BE2C (cell line): ENCODE data around the gene TCHH.
"Not testable (repeated sequence)": the region's sequence is repeated elsewhere in the genome, so short reads cannot be mapped to it uniquely, and the experiment has no call there.

Source experiments
- DNase-seq: peaks from one replicate; pipeline ENCODE4 v3.0.0-alpha.2; 2020
- H3K27me3 ChIP-seq: fragments of 250-450 bp; sonication (Bioruptor Pico); 2 replicates; pipeline ENCODE4 v1.5.1; 2020; ENCODE audit warnings: mild to moderate bottlenecking
- H3K36me3 ChIP-seq: fragments of 250-450 bp; sonication (Bioruptor Pico); 2 replicates; pipeline ENCODE4 v1.5.1; 2020; ENCODE audit warnings: mild to moderate bottlenecking
- H3K4me1 ChIP-seq: fragments of 250-450 bp; sonication (Bioruptor Pico); 2 replicates; pipeline ENCODE4 v1.5.1; 2020
- H3K4me3 ChIP-seq: 2 replicates; pipeline ENCODE4 v1.5.1; 2011; ENCODE audit warnings: low read depth, low read length
- H3K9me3 ChIP-seq: fragments of 250-450 bp; sonication (Bioruptor Pico); 2 replicates; pipeline ENCODE4 v1.5.1; 2020
- TF ChIP-seq, protein P1 (sequence below): IDR thresholded peaks from 2 replicates; pipeline ENCODE4 v1.5.1; 2012; ENCODE audit warnings: mild to moderate bottlenecking, low read depth, low read length

TCHH gene

DNA sequence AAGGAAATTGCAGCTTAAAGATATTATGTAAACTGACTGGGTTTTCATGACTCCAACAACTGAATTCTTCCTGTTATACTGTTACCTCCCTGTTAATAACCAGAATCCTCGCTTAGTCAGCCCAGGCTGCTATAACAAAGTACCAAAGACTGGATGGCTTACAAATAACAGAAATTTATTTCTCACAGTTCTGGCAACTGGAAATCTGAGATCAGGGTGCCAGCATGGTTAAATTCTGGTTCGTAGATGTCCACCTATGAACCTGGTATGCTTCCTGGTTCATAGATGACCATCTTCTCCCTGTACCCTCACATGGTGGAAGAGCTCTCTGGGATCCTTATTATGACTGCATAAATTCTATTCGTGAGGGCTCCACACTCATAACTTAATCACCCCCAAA lies 18.3 kb downstream of the TCHH start:
- no peak overlapping the region for H3K4me3 ChIP-seq
- TF ChIP-seq, protein P1, sequence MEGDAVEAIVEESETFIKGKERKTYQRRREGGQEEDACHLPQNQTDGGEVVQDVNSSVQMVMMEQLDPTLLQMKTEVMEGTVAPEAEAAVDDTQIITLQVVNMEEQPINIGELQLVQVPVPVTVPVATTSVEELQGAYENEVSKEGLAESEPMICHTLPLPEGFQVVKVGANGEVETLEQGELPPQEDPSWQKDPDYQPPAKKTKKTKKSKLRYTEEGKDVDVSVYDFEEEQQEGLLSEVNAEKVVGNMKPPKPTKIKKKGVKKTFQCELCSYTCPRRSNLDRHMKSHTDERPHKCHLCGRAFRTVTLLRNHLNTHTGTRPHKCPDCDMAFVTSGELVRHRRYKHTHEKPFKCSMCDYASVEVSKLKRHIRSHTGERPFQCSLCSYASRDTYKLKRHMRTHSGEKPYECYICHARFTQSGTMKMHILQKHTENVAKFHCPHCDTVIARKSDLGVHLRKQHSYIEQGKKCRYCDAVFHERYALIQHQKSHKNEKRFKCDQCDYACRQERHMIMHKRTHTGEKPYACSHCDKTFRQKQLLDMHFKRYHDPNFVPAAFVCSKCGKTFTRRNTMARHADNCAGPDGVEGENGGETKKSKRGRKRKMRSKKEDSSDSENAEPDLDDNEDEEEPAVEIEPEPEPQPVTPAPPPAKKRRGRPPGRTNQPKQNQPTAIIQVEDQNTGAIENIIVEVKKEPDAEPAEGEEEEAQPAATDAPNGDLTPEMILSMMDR = no peak
- H3K36me3 ChIP-seq = no peaks in the 10 kb centered on the region
- H3K4me1 ChIP-seq = no peaks in the 10 kb centered on the region
- H3K9me3 ChIP-seq = no peaks in the 10 kb centered on the region
- DNase-seq = no peak
- H3K27me3 ChIP-seq = peaks cover 27% of the 10 kb centered on the region

DNA sequence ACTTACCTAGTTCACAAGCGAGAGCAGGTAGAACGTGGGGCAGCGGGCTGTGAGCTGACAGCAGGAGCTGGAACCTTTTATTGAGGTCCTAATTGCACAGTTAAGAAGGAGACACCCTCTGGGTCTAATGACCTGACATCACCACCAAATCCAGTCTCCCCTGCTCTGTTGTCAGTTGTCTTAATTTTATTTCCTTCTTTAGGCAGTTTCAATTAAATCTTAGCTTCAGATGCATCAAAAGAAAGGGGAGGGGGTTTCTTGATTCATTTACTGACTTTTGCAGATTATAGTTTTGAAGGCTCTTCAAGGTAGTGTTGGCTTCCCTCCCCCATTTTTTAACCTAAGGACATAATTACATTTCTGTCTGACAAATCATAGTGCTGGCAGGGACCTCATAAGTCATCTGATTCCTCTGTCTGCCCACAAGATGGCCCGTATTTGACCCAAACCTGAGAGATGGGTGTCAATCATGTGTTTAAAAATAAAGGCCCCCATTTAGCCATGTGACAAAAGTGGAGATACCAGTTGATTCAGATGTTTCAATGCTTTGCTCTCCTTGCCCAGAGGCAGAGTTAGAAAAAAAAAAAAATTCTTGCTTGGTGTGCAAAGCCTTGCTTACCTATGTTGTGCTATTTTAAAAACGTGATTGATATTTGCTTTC lies 26.1 kb downstream of the TCHH start, which contains the start of gene TCHHL1:
TSS of gene TCHHL1 (minus strand) at position 51 of the 661 bp plus-strand sequence. CDS start 921 bp downstream, outside the sequence.
- no peak within 1 kb of the TSS for H3K4me3 ChIP-seq
- no peak for DNase-seq
- no peaks in the 10 kb centered on the region for H3K9me3 ChIP-seq
- no peaks in the 10 kb centered on the region for H3K4me1 ChIP-seq
- no peaks in the 10 kb centered on the region for H3K36me3 ChIP-seq
- peaks cover 10% of the 10 kb centered on the region for H3K27me3 ChIP-seq
- TF ChIP-seq, protein P1 = no peak

DNA sequence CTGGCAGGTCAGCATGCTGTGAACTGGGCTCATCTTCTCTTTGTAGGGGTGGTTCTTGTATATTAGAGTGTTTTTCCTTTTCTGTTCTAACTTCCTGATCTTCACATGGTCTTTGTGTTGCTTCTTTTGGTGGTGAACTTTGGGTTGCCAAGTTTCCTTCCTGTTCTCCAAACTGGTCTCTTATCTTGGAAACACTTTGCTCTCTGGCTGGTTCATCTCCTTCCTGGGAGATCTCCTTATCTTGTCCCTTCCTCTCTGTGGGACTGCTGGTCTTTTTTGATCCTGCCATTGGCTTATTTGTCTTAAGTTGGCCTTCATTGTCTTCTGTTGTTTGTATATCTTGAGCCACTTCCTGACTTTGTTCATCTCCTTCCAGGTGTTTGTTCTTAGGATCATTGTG lies 28.5 kb downstream of the TCHH start:
- no peaks in the 10 kb centered on the region for H3K36me3 ChIP-seq
- H3K27me3 ChIP-seq = peaks cover 17% of the 10 kb centered on the region
- H3K9me3 ChIP-seq = no peaks in the 10 kb centered on the region
- H3K4me1 ChIP-seq = no peaks in the 10 kb centered on the region
- TF ChIP-seq, protein P1 = no peak
- DNase-seq = no peak
- H3K4me3 ChIP-seq = no peak overlapping the region

DNA sequence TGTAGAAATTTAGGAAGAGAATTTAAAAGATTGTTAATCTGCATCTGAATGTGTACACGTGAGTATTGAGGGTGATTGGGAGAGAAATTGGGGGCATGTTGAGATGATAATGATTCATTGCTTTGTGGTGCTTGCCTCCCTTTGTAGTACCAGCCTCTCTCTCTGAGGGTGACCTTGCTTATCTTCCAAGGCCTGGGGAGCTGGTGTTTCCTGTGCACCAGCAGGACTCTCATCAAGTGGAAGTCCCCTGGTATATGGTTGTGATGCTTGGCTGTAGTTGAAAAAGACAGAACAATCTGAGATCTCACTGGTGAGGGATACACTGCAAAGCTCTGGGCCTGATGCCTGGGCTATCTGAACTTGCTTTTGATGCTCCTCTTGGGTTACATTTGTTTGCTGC lies 30.4 kb downstream of the TCHH start:
- TF ChIP-seq, protein P1 = no peak
- H3K36me3 ChIP-seq = no peaks in the 10 kb centered on the region
- no peaks in the 10 kb centered on the region for H3K9me3 ChIP-seq
- no peaks in the 10 kb centered on the region for H3K4me1 ChIP-seq
- DNase-seq = no peak
- peaks cover 28% of the 10 kb centered on the region for H3K27me3 ChIP-seq
- no peak overlapping the region for H3K4me3 ChIP-seq

DNA sequence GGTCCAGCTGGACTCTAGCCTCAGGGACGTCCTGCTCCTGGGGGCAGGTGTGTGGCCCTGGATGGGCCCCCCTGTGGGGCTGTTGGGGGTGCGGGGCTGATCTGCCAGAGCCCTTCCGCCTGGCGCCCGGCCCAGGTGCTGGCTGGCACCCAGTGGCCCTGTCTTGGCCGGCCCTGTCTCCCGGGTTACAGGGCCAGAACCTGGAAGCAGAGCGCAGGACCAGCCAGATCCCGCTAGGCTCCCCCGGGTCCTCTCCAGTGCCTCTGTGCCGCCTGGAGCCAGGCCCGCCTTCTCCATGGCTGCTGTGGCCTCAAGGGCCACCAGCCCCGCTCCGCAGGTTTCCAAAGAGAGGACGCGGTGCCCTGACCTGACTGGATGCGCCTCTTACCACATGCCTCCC lies 34.2 kb downstream of the TCHH start:
- H3K27me3 ChIP-seq = peaks cover 52% of the 10 kb centered on the region
- not testable (repeated sequence) for H3K36me3 ChIP-seq, DNase-seq, H3K4me3 ChIP-seq, H3K9me3 ChIP-seq, H3K4me1 ChIP-seq

DNA sequence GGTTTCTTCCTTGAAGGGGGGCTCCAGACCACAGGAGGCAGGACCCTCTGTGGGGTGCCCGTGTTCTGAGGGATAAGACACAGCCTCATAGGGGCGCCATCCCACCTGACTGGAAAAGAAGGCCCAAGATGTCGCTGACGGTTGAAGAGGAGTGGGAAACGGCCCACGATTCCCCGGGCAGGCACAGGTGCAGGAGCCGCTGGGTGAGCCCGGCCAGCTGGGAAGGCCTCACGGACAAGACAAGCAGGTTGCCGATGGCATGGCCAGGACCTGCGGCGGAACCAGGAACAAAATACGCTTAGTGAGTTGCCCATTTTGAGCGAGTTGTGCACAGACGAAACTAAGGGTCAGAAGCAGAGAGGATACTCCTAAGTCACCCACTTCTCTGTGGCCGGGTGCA lies 34.8 kb downstream of the TCHH start:
- peaks cover 54% of the 10 kb centered on the region for H3K27me3 ChIP-seq
- H3K36me3 ChIP-seq, H3K4me1 ChIP-seq, H3K9me3 ChIP-seq, H3K4me3 ChIP-seq, DNase-seq: not testable (repeated sequence)

DNA sequence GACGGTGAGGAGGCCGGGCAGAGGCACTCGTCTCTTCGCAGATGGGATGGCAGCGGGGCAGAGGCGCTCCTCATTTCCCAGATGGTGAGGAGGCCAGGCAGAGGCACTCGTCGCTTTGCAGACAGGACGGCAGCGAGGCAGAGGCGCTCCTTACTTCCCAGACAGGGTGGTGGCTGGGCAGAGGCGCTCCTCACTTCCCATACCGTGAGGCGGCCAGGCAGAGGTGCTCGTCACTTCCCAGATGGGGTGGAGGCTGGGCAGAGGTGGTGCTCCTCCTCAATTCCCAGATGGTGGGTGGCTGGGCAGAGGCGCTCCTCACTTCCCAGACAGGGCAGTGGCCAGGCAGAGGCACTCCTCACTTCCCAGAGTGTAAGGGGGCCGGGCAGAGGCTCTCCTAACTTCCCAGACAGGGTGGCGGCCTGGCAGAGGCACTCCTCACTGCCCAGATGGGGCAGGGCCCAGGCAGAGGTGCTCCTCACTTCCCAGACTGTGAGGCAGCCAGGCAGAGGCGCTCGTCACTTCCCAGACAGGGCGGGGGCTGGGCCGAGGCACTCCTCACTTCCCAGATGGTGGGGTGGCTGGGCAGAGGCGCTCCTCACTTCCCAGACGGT lies 36.3 kb downstream of the TCHH start:
- DNase-seq = no peak
- Histone ChIP-seq H3K9me3 (no peaks in the 10 kb centered on the region), H3K4me3 (no peak overlapping the region), H3K4me1 (no peaks in the 10 kb centered on the region), H3K27me3 (peaks cover 59% of the 10 kb centered on the region), H3K36me3 (no peaks in the 10 kb centered on the region)
- TF ChIP-seq, protein P1 = no peak
